ENCODE measurements around the gene RRP7A. TPM values are rescaled to one million over a fixed set of nuclear protein-coding genes. Genes with fewer than 3 reads are reported as not detected.

The RRP7A gene
- total RNA-seq, 1 experiment from 2014 or later = 73.1 TPM

DNA sequence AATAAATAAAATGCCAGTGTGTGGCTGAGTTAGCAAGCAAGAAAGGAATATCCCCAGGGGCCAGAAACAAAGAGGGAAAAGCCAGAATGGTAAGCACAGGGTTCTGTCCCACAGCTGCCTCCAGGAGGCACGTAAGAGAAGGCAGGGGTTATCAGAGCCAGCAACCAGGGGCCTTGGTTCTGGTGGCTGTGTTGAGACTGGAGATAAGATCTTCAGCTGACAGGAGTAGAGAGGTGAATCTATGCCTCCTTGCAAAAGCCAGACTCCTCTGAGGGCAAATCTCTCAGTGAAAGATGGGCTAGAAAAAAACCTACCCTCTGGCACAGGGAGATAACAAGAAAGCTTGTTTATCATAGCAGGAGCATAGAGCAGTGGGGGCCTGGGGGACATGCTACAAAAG, 57.6 kb downstream of the RRP7A start:
- in situ Hi-C loops (cut with HindIII; ENCODE audit: low sequenced_read_pairs) = no loop called here
- no peak for DNase-seq (ENCODE audit: low spot score)

DNA sequence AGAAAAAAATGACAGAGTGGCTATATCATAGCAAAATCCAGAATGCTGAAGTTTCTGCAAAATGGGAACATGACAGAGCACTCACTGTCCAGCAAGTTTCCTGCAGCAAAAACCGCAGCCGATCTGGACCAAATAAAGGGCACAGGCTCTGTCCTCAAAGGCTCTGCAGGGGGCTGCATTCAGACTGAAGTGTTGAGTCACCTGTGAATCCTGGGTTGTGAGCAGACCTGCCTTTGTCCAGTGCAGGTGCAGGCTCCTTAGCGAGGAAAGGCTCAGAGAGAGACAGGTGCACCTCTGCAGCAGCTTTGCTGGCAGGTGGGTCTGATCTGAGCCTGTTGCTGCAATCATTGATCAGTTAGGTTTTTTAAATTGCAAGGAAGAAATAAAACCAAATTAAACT, 58.1 kb downstream of the RRP7A start:
- in situ Hi-C loops (cut with HindIII; ENCODE audit: low sequenced_read_pairs) = no loop called here
- DNase-seq (ENCODE audit: low spot score) = no peak

Other genes starting within 250 kb of the RRP7A start
- gene TCF20, start 249.1 kb downstream of the RRP7A start, total RNA-seq (2014; rRNA removed; shearing (Covaris generic)) = 18.4 and 25.5 TPM in 2 replicates
- gene NFAM1, start 87.4 kb downstream of the RRP7A start, total RNA-seq (2014; rRNA removed; shearing (Covaris generic)) = 0.47 and 1.2 TPM in 2 replicates
- gene SERHL2, start 34.2 kb upstream of the RRP7A start, total RNA-seq (2014; rRNA removed; shearing (Covaris generic)) = not detected in 2 replicates
- 11.1 and 14.7 TPM in 2 replicates for gene POLDIP3, start 95.1 kb upstream of the RRP7A start, total RNA-seq (2014; rRNA removed; shearing (Covaris generic))
- gene ATP5MGL, start 120.8 kb upstream of the RRP7A start, total RNA-seq (2014; rRNA removed; shearing (Covaris generic)) = not detected in 2 replicates
- 39.0 and 44.6 TPM in 2 replicates for gene CYB5R3, start 129.6 kb upstream of the RRP7A start, total RNA-seq (2014; rRNA removed; shearing (Covaris generic))
- 3.4 and 3.5 TPM in 2 replicates for gene A4GALT, start 201.1 kb upstream of the RRP7A start, total RNA-seq (2014; rRNA removed; shearing (Covaris generic))